Ovary (tissue), 3 donors: ENCODE measurements around the gene GPR150.

ENCODE experiments used
- POLR2A ChIP-seq: fragments of 450-650 bp; IDR thresholded peaks from one replicate; pipeline ENCODE4 v1.6.1; 2017; ENCODE audit warnings: antibody characterized with exemption, mild to moderate bottlenecking, moderate library complexity
- TF ChIP-seq, protein P1 (sequence below), 3 donors: fragments of 450-650 bp in 2 of 3; fragments of 200-600 bp in 1 of 3; IDR thresholded peaks; one replicate each; pipeline versions ENCODE4 v1.5.1 to v1.8.0; 2016 to 2022; ENCODE audit warnings: antibody characterized with exemption in 3 of 3, mild to moderate bottlenecking in 1 of 3
- donor health status: DM: no; HTN: no; CAD: no.

DNA sequence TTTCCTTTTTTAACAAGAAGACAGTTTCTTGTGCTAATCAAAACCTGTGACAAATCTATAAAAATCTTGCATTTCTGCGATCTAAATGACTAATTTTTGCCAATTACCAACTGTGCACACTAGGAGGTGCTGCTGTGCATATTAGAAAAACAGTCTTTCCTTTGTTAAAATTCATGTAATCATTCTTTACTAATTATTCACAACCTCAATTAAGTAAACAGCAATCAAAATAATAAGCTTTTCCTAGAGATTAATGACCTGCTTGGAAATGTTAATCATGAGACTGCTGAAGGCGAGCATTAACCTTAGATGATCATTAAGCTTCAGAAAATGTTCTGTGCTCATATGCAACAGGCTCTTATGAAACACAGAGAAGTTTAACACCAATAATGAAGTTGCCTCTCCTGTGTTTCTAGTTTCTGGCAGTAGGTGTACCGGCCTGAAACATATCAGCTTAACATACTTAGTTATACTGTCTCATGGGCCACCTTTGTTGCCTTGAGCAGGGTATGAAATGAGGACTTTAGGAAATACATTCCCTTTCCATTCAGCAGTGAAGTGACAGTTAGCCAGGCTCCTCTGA, 44.4 kb downstream of the GPR150 start:
- TF ChIP-seq, protein P1, sequence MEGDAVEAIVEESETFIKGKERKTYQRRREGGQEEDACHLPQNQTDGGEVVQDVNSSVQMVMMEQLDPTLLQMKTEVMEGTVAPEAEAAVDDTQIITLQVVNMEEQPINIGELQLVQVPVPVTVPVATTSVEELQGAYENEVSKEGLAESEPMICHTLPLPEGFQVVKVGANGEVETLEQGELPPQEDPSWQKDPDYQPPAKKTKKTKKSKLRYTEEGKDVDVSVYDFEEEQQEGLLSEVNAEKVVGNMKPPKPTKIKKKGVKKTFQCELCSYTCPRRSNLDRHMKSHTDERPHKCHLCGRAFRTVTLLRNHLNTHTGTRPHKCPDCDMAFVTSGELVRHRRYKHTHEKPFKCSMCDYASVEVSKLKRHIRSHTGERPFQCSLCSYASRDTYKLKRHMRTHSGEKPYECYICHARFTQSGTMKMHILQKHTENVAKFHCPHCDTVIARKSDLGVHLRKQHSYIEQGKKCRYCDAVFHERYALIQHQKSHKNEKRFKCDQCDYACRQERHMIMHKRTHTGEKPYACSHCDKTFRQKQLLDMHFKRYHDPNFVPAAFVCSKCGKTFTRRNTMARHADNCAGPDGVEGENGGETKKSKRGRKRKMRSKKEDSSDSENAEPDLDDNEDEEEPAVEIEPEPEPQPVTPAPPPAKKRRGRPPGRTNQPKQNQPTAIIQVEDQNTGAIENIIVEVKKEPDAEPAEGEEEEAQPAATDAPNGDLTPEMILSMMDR (IDR thresholded peaks at IDR 0.05): peak; percentile 71 to 96 (median 88)
- TF ChIP-seq POLR2A: no peak
